ENCODE measurements around the gene SERPINB13.

- TF ChIP-seq, protein P1, sequence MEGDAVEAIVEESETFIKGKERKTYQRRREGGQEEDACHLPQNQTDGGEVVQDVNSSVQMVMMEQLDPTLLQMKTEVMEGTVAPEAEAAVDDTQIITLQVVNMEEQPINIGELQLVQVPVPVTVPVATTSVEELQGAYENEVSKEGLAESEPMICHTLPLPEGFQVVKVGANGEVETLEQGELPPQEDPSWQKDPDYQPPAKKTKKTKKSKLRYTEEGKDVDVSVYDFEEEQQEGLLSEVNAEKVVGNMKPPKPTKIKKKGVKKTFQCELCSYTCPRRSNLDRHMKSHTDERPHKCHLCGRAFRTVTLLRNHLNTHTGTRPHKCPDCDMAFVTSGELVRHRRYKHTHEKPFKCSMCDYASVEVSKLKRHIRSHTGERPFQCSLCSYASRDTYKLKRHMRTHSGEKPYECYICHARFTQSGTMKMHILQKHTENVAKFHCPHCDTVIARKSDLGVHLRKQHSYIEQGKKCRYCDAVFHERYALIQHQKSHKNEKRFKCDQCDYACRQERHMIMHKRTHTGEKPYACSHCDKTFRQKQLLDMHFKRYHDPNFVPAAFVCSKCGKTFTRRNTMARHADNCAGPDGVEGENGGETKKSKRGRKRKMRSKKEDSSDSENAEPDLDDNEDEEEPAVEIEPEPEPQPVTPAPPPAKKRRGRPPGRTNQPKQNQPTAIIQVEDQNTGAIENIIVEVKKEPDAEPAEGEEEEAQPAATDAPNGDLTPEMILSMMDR (optimal IDR thresholded peaks at IDR 0.05 in 1 of 3, IDR thresholded peaks at IDR 0.05 in 1 of 3, conservative IDR thresholded peaks at IDR 0.05 in 1 of 3; ENCODE audit: extremely low read depth in 1 of 3, insufficient read depth in 2 of 3, low read length in 3 of 3), result no peak
- no peak for TF ChIP-seq EZH2 (IDR thresholded peaks at IDR 0.05; ENCODE audit: low read length)
Measured at GRCh38 chr18:63590373-63590772, 3.2 kb downstream of the SERPINB13 start.

Data from keratinocyte (primary cell).